ACC112 (cell line): Measurements from ENCODE around the gene MPDZ.

ENCODE experiments used
- H2AFZ ChIP-seq: fragments of 200-600 bp; sonication (generic); one replicate; pipeline ENCODE4 v1.6.0; 2017; ENCODE audit warnings: antibody characterized with exemption, low read length; ENCODE audit not compliant: unreplicated experiment
- H3K27ac ChIP-seq: fragments of 200-600 bp; sonication (generic); 2 replicates; pipeline ENCODE4 v1.5.1; 2014; ENCODE audit warnings: low read depth, mild to moderate bottlenecking, antibody characterized with exemption, low read length, moderate library complexity
- H3K27me3 ChIP-seq: fragments of 200-600 bp; sonication (generic); 2 replicates; pipeline ENCODE4 v1.6.1; 2014; ENCODE audit warnings: mild to moderate bottlenecking, antibody characterized with exemption, low read length, moderate library complexity, mixed read lengths; ENCODE audit not compliant: insufficient read depth
- H3K36me3 ChIP-seq: fragments of 200-600 bp; sonication (generic); 2 replicates; pipeline ENCODE4 v1.6.1; 2016; ENCODE audit warnings: mild to moderate bottlenecking, antibody characterized with exemption, low read length, moderate library complexity, mixed read lengths; ENCODE audit not compliant: insufficient read depth
- H3K4me1 ChIP-seq: fragments of 200-600 bp; sonication (generic); one replicate; pipeline ENCODE4 v1.6.1; 2016; ENCODE audit warnings: low read length, mixed read lengths; ENCODE audit not compliant: insufficient read depth, unreplicated experiment, control insufficient read depth
- H3K4me3 ChIP-seq: fragments of 200-600 bp; sonication (generic); 2 replicates; pipeline ENCODE4 v1.5.1; 2014; ENCODE audit warnings: mild to moderate bottlenecking, low read depth, low read length
- H3K79me2 ChIP-seq: fragments of 200-600 bp; sonication (generic); one replicate; pipeline ENCODE4 v1.6.0; 2016; ENCODE audit warnings: low read length; ENCODE audit not compliant: control insufficient read depth, unreplicated experiment, insufficient read depth

Gene MPDZ

GRCh38 chr9:13088720-13089427, 190.6 kb downstream of the MPDZ start:
- peak overlapping the region; percentile 74 for H3K4me3 ChIP-seq
- no peak overlapping the region for H3K27ac ChIP-seq

GRCh38 chr9:13083963-13084528, 195.4 kb downstream of the MPDZ start:
- no peak overlapping the region for H2AFZ ChIP-seq
- H3K27me3 ChIP-seq = no peaks in the 10 kb centered on the region
- no peaks in the 10 kb centered on the region for H3K36me3 ChIP-seq
- H3K79me2 ChIP-seq = no peaks in the 10 kb centered on the region
- peaks cover 13% of the 10 kb centered on the region for H3K4me1 ChIP-seq
- H3K27ac ChIP-seq = no peak overlapping the region
- no peak overlapping the region for H3K4me3 ChIP-seq

More at GRCh38 chr9:13088720-13089427, 190.6 kb downstream of the MPDZ start:
- no peaks in the 10 kb centered on the region for H3K27me3 ChIP-seq
- no peaks in the 10 kb centered on the region for H3K79me2 ChIP-seq
- H3K36me3 ChIP-seq = no peaks in the 10 kb centered on the region
- peak overlapping the region; percentile 96 for H2AFZ ChIP-seq
- peaks cover 9% of the 10 kb centered on the region for H3K4me1 ChIP-seq

- Histone ChIP-seq H3K27ac (no peak overlapping the region), H3K4me3 (no peak overlapping the region), H3K27me3 (no peaks in the 10 kb centered on the region), H3K4me1 (peaks cover 10% of the 10 kb centered on the region), H2AFZ (no peak overlapping the region), H3K36me3 (no peaks in the 10 kb centered on the region), H3K79me2 (no peaks in the 10 kb centered on the region)
Observed at GRCh38 chr9:13083366-13083765, 196.1 kb downstream of the MPDZ start.

GRCh38 chr9:13082796-13083195, 196.7 kb downstream of the MPDZ start:
- H2AFZ ChIP-seq = no peak overlapping the region
- H3K36me3 ChIP-seq = no peaks in the 10 kb centered on the region
- peaks cover 10% of the 10 kb centered on the region for H3K4me1 ChIP-seq
- no peaks in the 10 kb centered on the region for H3K79me2 ChIP-seq
- H3K27ac ChIP-seq = no peak overlapping the region
- H3K27me3 ChIP-seq = no peaks in the 10 kb centered on the region
- no peak overlapping the region for H3K4me3 ChIP-seq

- H3K27ac ChIP-seq = no peak overlapping the region
- H3K27me3 ChIP-seq = no peaks in the 10 kb centered on the region
- no peak overlapping the region for H3K4me3 ChIP-seq
- H2AFZ ChIP-seq = no peak overlapping the region
- H3K4me1 ChIP-seq = no peaks in the 10 kb centered on the region
- H3K79me2 ChIP-seq = no peaks in the 10 kb centered on the region
- no peaks in the 10 kb centered on the region for H3K36me3 ChIP-seq
Observed at GRCh38 chr9:13078164-13078563, 201.3 kb downstream of the MPDZ start.

- H2AFZ ChIP-seq = no peak overlapping the region
- H3K27ac ChIP-seq = no peak overlapping the region
- H3K27me3 ChIP-seq = no peaks in the 10 kb centered on the region
- H3K4me3 ChIP-seq = no peak overlapping the region
- H3K4me1 ChIP-seq = no peaks in the 10 kb centered on the region
- no peaks in the 10 kb centered on the region for H3K79me2 ChIP-seq
- H3K36me3 ChIP-seq = no peaks in the 10 kb centered on the region
Observed at GRCh38 chr9:13076616-13077015, 202.9 kb downstream of the MPDZ start.

- H3K79me2 ChIP-seq = no peaks in the 10 kb centered on the region
- H3K36me3 ChIP-seq = no peaks in the 10 kb centered on the region
- H3K27ac ChIP-seq = no peak overlapping the region
- H2AFZ ChIP-seq = no peak overlapping the region
- no peaks in the 10 kb centered on the region for H3K4me1 ChIP-seq
- H3K4me3 ChIP-seq = no peak overlapping the region
- no peaks in the 10 kb centered on the region for H3K27me3 ChIP-seq
Observed at GRCh38 chr9:13071921-13072320, 207.6 kb downstream of the MPDZ start.

GRCh38 chr9:13070612-13071595, 208.6 kb downstream of the MPDZ start:
- Histone ChIP-seq H3K4me3 (no peak overlapping the region), H3K79me2 (no peaks in the 10 kb centered on the region), H3K4me1 (no peaks in the 10 kb centered on the region), H3K36me3 (no peaks in the 10 kb centered on the region), H2AFZ (no peak overlapping the region), H3K27ac (no peak overlapping the region), H3K27me3 (no peaks in the 10 kb centered on the region)

- H3K36me3 ChIP-seq = no peaks in the 10 kb centered on the region
- H3K27me3 ChIP-seq = peaks cover 10% of the 10 kb centered on the region; the same call in 1 of the 2 replicates
- no peaks in the 10 kb centered on the region for H3K4me1 ChIP-seq
- no peaks in the 10 kb centered on the region for H3K79me2 ChIP-seq
- H2AFZ ChIP-seq = no peak overlapping the region
- H3K4me3 ChIP-seq = no peak overlapping the region
- H3K27ac ChIP-seq = no peak overlapping the region
Observed at GRCh38 chr9:13069498-13069897, 210.0 kb downstream of the MPDZ start.

- H2AFZ ChIP-seq = no peak overlapping the region
- peaks cover 34% of the 10 kb centered on the region for H3K27me3 ChIP-seq
- no peak overlapping the region for H3K27ac ChIP-seq
- H3K4me3 ChIP-seq = no peak overlapping the region
- H3K4me1 ChIP-seq = no peaks in the 10 kb centered on the region
- H3K36me3 ChIP-seq = no peaks in the 10 kb centered on the region
- H3K79me2 ChIP-seq = no peaks in the 10 kb centered on the region
Observed at GRCh38 chr9:13064676-13065075, 214.8 kb downstream of the MPDZ start.
